Right lobe of liver (tissue), 6 donors: ENCODE results near the gene ATPAF2. TPM values are rescaled to one million over a fixed set of nuclear protein-coding genes. Genes with fewer than 3 reads are reported as not detected.

Source experiments
- ATAC-seq, 4 donors: fragments of 200-7000 bp; cut with Tn5 transposase; one replicate each; pipeline ENCODE4 v1.9.1; 2020; ENCODE audit warnings: mild to moderate bottlenecking in 4 of 4, moderate library complexity in 4 of 4
- DNase-seq, 3 donors: peaks; one replicate each; pipeline ENCODE4 v3.0.0-alpha.2; 2020
- H3K27ac ChIP-seq, 3 donors: fragments of 200-600 bp; one replicate each; pipeline ENCODE4 v1.8.0; 2022
- H3K27me3 ChIP-seq, 2 donors: fragments of 200-600 bp; one replicate each; pipeline ENCODE4 v1.8.0; 2022
- H3K36me3 ChIP-seq, 4 donors: fragments of 200-600 bp; sonication (generic) in 1 of 4; one replicate each; pipeline versions ENCODE4 v1.5.1 to v1.8.0; 2017 to 2022; ENCODE audit warnings: control low read depth in 1 of 4
- H3K4me1 ChIP-seq, 4 donors: fragments of 200-600 bp; sonication (generic) in 1 of 4; one replicate each; pipeline versions ENCODE4 v1.5.1 to v1.8.0; 2017 to 2022; ENCODE audit warnings: control low read depth in 1 of 4
- H3K4me3 ChIP-seq, 3 donors: fragments of 200-600 bp; one replicate each; pipeline ENCODE4 v1.8.0; 2022
- H3K9me3 ChIP-seq, 4 donors: fragments of 200-600 bp; sonication (generic) in 1 of 4; one replicate each; pipeline versions ENCODE4 v1.5.1 to v1.8.0; 2017 to 2022; ENCODE audit warnings: control low read depth in 1 of 4
- POLR2A ChIP-seq: fragments of 450-650 bp; IDR thresholded peaks from one replicate; pipeline ENCODE4 v1.6.1; 2017; ENCODE audit warnings: antibody characterized with exemption, mild to moderate bottlenecking
- WGBS: methylation state at CpG from one replicate; pipeline ENCODE4 v1.1.6; 2018; ENCODE audit warnings: low coverage, low lambda C conversion rate; ENCODE audit not compliant: insufficient coverage; ENCODE audit errors: missing lambda C conversion rate; 5-methylcytosine and 5-hydroxymethylcytosine counted together
- intact Hi-C, 2 donors: fragments of 100-400 bp; cut with DNase I; formaldehyde crosslinking; loops; one replicate each; pipeline versions ENCODE4 v1.11.2 to v1.14.1; 2022
- total RNA-seq, 6 experiments: library from RNA; depleted of rRNA in 2 of 6; stranded (reverse); fragments of >200 nt in 2 of 6; fragmentation: NEBNext Ultra II Directional in 3 of 6; extraction: Animal tissue kit (Norgen Biotek cat#: 25700) in 3 of 6; gene quantifications; one replicate each; pipeline versions ENCODE4 v1.1.0 to v1.2.4, GENCODE V29; 2016 to 2023
- TF ChIP-seq, protein P1 (sequence below), 4 donors: fragments of 200-600 bp in 3 of 4; fragments of 450-650 bp in 1 of 4; IDR thresholded peaks; one replicate each; pipeline versions ENCODE4 v1.5.1 to v1.8.0; 2016 to 2022; ENCODE audit warnings: antibody characterized with exemption in 4 of 4, mild to moderate bottlenecking in 2 of 4
- donor health status: DM: no; HTN: yes; CAD: no.
- donor health status: DM: no; HTN: no; CAD: no.
- donor health status: DM: no; HTN: no; CAD: no.
- donor health status: DM: no; HTN: yes; CAD: no.
- donor health status: DM: no; HTN: yes; CAD: no.

The ATPAF2 gene
- total RNA-seq, 6 experiments from 2014 or later = 17.2 to 21.0 (median 19.2) TPM

DNA sequence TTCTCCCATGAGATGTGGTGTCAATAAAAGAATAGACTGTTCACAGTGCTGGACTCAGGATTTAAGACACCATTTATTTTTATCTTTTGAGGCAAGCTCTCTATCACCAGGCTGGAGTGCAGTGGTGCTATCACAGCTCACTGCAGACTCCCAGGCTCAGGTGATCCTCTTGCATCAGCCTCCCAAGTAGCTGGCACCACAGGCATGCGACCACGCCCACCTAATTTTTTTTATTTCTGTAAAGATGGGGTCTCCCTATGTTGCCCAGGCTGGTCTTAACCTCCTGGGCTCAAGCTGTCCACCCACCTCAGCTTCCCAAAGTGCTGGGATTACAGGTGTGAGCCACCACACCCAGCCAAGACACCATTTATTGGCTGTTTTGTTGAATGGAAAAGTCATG is 30.1 kb upstream of the ATPAF2 start:
- TF ChIP-seq, protein P1, sequence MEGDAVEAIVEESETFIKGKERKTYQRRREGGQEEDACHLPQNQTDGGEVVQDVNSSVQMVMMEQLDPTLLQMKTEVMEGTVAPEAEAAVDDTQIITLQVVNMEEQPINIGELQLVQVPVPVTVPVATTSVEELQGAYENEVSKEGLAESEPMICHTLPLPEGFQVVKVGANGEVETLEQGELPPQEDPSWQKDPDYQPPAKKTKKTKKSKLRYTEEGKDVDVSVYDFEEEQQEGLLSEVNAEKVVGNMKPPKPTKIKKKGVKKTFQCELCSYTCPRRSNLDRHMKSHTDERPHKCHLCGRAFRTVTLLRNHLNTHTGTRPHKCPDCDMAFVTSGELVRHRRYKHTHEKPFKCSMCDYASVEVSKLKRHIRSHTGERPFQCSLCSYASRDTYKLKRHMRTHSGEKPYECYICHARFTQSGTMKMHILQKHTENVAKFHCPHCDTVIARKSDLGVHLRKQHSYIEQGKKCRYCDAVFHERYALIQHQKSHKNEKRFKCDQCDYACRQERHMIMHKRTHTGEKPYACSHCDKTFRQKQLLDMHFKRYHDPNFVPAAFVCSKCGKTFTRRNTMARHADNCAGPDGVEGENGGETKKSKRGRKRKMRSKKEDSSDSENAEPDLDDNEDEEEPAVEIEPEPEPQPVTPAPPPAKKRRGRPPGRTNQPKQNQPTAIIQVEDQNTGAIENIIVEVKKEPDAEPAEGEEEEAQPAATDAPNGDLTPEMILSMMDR (IDR thresholded peaks at IDR 0.05) = no peak
- TF ChIP-seq POLR2A = no peak
- H3K27me3 ChIP-seq = no peaks in the 10 kb centered on the region
- no peaks in the 10 kb centered on the region for H3K9me3 ChIP-seq
- peaks cover 0 to 9% (median 2%) of the 10 kb centered on the region in 4 donors for H3K36me3 ChIP-seq
- WGBS = no CpG with 5 or more reads among the region's 2 CpGs
- ATAC-seq = no peak
- no peak overlapping the region for H3K27ac ChIP-seq
- intact Hi-C loops = no loop called here
- no peak overlapping the region for H3K4me3 ChIP-seq
- no peak for DNase-seq
- H3K4me1 ChIP-seq = no peaks in the 10 kb centered on the region

DNA sequence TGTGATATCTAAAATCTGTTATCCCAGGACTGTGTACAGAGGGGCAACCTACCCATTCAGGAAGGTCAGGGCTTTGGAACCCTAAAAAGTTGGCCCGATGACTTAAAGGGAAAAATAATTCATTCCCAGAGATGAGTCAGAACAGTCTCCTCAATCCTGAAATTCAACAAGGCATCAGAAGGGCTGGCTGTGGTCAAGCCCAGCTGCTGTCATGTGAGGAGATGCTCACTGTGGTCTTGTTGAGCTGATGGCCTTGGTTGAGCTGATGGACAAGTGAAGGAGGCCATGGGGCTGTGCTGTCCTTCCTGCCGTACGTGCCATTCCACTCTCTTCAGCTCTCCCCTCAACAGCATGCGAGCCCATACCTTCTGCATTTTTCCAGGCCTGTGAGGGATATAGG is 27.9 kb upstream of the ATPAF2 start:
- no peak for TF ChIP-seq POLR2A
- TF ChIP-seq, protein P1 (IDR thresholded peaks at IDR 0.05) = no peak
- Histone ChIP-seq H3K27me3 (no peaks in the 10 kb centered on the region), H3K4me3 (no peak overlapping the region), H3K36me3 (peaks cover 0 to 28% (median 7%) of the 10 kb centered on the region in 4 donors), H3K27ac (no peak overlapping the region), H3K9me3 (no peaks in the 10 kb centered on the region), H3K4me1 (no peaks in the 10 kb centered on the region)
- no CpG with 5 or more reads among the region's 4 CpGs for WGBS
- intact Hi-C loops = no loop called here
- ATAC-seq = no peak
- DNase-seq = no peak

DNA sequence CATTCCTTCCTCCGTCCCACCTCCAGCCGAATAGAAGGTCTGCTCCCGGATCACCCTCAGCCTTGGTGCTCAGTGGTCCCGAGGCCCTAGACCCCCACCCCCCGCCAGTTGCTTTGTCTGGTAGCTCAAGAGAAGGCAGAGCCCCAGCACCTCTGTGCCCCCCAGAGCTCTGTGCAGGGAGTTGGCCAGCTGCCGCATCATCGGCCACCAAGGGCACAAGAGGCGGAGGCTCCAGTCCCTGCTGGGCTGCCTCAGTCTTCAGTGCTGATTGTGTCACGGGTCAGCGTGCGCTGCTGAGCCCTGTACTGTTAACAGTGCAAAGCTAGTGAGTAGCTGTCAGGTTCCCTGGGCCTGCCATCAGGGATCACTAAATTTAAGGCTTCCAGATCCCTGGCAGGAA is 26.6 kb upstream of the ATPAF2 start:
- Histone ChIP-seq H3K27ac (no peak overlapping the region), H3K4me3 (no peak overlapping the region), H3K4me1 (no peaks in the 10 kb centered on the region), H3K36me3 (peaks cover 0 to 38% (median 9%) of the 10 kb centered on the region in 4 donors), H3K9me3 (no peaks in the 10 kb centered on the region), H3K27me3 (no peaks in the 10 kb centered on the region)
- ATAC-seq = no peak
- no peak for TF ChIP-seq POLR2A
- TF ChIP-seq, protein P1 (IDR thresholded peaks at IDR 0.05) = no peak
- no peak for DNase-seq
- intact Hi-C loops = no loop called here
- WGBS = 93% methylated on average over 8 of the region's 11 CpGs

DNA sequence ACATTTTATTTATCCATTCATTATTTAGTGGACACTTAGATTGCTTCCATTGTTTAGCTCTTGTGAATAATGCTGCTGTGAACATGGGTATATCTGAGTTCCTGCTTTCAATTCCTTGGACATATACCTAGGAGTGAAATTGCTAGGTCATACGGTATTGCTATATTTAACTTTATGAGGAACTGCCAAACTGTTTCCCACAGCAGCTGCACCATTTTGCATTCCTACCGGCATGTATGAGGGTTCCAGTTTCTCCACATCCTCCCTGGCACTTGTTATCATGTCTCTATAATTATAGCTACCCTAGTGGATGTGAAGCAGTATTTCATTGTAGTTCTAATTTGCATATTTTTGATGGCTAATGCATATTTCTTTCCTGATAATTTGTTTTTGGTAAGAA is 25.1 kb upstream of the ATPAF2 start:
- no peak for TF ChIP-seq POLR2A
- TF ChIP-seq, protein P1 (IDR thresholded peaks at IDR 0.05) = no peak
- ATAC-seq (no peak), DNase-seq (no peak)
- WGBS = 58% methylated on average over 2 of the region's 2 CpGs
- Histone ChIP-seq H3K27ac (no peak overlapping the region), H3K9me3 (no peaks in the 10 kb centered on the region), H3K4me3 (no peak overlapping the region), H3K27me3 (no peaks in the 10 kb centered on the region), H3K4me1 (no peaks in the 10 kb centered on the region), H3K36me3 (peaks cover 0 to 46% (median 9%) of the 10 kb centered on the region in 4 donors)
- intact Hi-C loops = no loop called here

DNA sequence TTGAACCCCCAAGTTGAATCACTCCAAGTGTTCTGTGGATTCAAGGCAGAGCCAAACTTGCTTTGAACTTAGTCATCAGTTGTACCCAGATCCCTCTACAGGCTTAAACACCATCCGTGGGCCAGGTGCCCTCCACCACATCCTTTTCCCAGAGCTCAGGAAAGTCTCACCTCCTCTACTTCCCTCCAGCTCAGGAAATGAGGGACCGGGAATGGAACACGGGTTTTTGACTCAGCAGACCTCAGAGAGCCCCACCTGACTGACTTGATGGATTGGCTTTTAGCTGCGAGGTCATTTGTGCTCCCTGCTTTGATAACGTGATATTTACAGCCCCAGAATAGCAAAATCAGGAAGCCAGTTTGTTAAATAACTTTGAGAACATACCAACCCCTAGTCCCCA is 20.3 kb upstream of the ATPAF2 start:
- DNase-seq (no peak), ATAC-seq (no peak)
- Histone ChIP-seq H3K27ac (no peak overlapping the region), H3K27me3 (no peaks in the 10 kb centered on the region), H3K4me3 (no peak overlapping the region), H3K9me3 (no peaks in the 10 kb centered on the region), H3K4me1 (no peaks in the 10 kb centered on the region), H3K36me3 (peaks cover 0 to 67% (median 7%) of the 10 kb centered on the region in 4 donors)
- WGBS = 63% methylated on average over 5 of the region's 5 CpGs
- intact Hi-C loops = no loop called here
- TF ChIP-seq POLR2A = no peak
- TF ChIP-seq, protein P1 (IDR thresholded peaks at IDR 0.05) = no peak
